HL-60 (cell line): ENCODE measurements around the gene C11orf71.

Source experiments
- POLR2AphosphoS5 ChIP-seq: IDR thresholded peaks from 2 replicates; pipeline ENCODE4 v1.6.1; 2012; ENCODE audit warnings: low read depth
- TF ChIP-seq, protein P1 (sequence below): IDR thresholded peaks from one replicate; pipeline ENCODE4 v1.5.1; 2011; ENCODE audit warnings: low read length, control low read depth, inconsistent platforms; ENCODE audit not compliant: insufficient read depth
- TF ChIP-seq, protein P2 (sequence below): IDR thresholded peaks from 2 replicates; pipeline ENCODE4 v1.6.1; 2012; ENCODE audit warnings: low read depth; ENCODE audit not compliant: insufficient replicate concordance

DNA sequence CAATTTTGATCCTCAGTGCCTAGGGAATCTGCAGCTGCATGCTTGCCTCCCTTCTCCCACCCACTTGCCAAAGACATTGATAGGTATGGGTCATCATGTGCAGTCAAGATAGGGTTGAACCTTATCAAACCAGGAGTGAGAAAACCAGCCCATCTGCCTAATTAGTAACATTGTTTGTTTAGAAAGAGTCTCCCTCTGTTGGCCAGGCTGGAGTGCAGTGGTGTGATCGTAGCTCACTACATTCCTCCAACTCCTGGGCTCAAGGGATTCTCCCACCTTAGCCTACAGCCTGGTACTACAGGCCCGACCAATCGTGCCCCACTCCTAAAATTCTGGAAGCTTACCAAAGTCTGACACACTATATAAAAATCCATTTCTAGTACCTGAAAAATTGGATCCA lies 4.6 kb downstream of the C11orf71 start:
- TF ChIP-seq, protein P1, sequence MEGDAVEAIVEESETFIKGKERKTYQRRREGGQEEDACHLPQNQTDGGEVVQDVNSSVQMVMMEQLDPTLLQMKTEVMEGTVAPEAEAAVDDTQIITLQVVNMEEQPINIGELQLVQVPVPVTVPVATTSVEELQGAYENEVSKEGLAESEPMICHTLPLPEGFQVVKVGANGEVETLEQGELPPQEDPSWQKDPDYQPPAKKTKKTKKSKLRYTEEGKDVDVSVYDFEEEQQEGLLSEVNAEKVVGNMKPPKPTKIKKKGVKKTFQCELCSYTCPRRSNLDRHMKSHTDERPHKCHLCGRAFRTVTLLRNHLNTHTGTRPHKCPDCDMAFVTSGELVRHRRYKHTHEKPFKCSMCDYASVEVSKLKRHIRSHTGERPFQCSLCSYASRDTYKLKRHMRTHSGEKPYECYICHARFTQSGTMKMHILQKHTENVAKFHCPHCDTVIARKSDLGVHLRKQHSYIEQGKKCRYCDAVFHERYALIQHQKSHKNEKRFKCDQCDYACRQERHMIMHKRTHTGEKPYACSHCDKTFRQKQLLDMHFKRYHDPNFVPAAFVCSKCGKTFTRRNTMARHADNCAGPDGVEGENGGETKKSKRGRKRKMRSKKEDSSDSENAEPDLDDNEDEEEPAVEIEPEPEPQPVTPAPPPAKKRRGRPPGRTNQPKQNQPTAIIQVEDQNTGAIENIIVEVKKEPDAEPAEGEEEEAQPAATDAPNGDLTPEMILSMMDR, result no peak
- TF ChIP-seq, protein P2, sequence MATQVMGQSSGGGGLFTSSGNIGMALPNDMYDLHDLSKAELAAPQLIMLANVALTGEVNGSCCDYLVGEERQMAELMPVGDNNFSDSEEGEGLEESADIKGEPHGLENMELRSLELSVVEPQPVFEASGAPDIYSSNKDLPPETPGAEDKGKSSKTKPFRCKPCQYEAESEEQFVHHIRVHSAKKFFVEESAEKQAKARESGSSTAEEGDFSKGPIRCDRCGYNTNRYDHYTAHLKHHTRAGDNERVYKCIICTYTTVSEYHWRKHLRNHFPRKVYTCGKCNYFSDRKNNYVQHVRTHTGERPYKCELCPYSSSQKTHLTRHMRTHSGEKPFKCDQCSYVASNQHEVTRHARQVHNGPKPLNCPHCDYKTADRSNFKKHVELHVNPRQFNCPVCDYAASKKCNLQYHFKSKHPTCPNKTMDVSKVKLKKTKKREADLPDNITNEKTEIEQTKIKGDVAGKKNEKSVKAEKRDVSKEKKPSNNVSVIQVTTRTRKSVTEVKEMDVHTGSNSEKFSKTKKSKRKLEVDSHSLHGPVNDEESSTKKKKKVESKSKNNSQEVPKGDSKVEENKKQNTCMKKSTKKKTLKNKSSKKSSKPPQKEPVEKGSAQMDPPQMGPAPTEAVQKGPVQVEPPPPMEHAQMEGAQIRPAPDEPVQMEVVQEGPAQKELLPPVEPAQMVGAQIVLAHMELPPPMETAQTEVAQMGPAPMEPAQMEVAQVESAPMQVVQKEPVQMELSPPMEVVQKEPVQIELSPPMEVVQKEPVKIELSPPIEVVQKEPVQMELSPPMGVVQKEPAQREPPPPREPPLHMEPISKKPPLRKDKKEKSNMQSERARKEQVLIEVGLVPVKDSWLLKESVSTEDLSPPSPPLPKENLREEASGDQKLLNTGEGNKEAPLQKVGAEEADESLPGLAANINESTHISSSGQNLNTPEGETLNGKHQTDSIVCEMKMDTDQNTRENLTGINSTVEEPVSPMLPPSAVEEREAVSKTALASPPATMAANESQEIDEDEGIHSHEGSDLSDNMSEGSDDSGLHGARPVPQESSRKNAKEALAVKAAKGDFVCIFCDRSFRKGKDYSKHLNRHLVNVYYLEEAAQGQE, result no peak
- no peak for TF ChIP-seq POLR2AphosphoS5
